ENCODE measurements around the gene GYS2. TPM values are rescaled to one million over a fixed set of nuclear protein-coding genes. Genes with fewer than 3 reads are reported as not detected.

GYS2 gene
- total RNA-seq, 4 donors from 2014 or later: not detected

GRCh38 chr12:21577516-21577915, 27.1 kb downstream of the GYS2 start:
- H3K27me3 ChIP-seq: no peaks in the 10 kb centered on the region
- TF ChIP-seq CTCF (IDR thresholded peaks at IDR 0.05) (no peak), POLR2A (IDR thresholded peaks at IDR 0.05) (no peak)
- H3K27ac ChIP-seq: no peak overlapping the region
- intact Hi-C loops (cut with DNase I; ENCODE audit: low total_unique reads): no loop called here
- no peaks in the 10 kb centered on the region for H3K9me3 ChIP-seq
- no peak overlapping the region for H3K4me3 ChIP-seq
- no peaks in the 10 kb centered on the region for H3K4me1 ChIP-seq
- no peaks in the 10 kb centered on the region for H3K36me3 ChIP-seq
- DNase-seq: no peak

GRCh38 chr12:21576431-21576830, 28.2 kb downstream of the GYS2 start:
- H3K4me1 ChIP-seq: no peaks in the 10 kb centered on the region
- no peaks in the 10 kb centered on the region for H3K9me3 ChIP-seq
- no peak overlapping the region for H3K27ac ChIP-seq
- TF ChIP-seq POLR2A (IDR thresholded peaks at IDR 0.05) (no peak), CTCF (IDR thresholded peaks at IDR 0.05) (no peak)
- no peak for DNase-seq
- no peaks in the 10 kb centered on the region for H3K36me3 ChIP-seq
- intact Hi-C loops (cut with DNase I; ENCODE audit: low total_unique reads): no loop called here
- H3K27me3 ChIP-seq: no peaks in the 10 kb centered on the region
- no peak overlapping the region for H3K4me3 ChIP-seq

- Histone ChIP-seq H3K27ac (no peak overlapping the region), H3K27me3 (no peaks in the 10 kb centered on the region), H3K4me1 (no peaks in the 10 kb centered on the region), H3K9me3 (no peaks in the 10 kb centered on the region), H3K36me3 (no peaks in the 10 kb centered on the region), H3K4me3 (no peak overlapping the region)
- DNase-seq: no peak
- intact Hi-C loops (cut with DNase I; ENCODE audit: low total_unique reads): no loop called here
- TF ChIP-seq POLR2A (IDR thresholded peaks at IDR 0.05): no peak
- no peak for TF ChIP-seq CTCF (IDR thresholded peaks at IDR 0.05)
Observed at GRCh38 chr12:21573733-21574358, 30.8 kb downstream of the GYS2 start.

GRCh38 chr12:21571046-21571445, 33.6 kb downstream of the GYS2 start:
- intact Hi-C loops (cut with DNase I; ENCODE audit: low total_unique reads): no loop called here
- Histone ChIP-seq H3K4me1 (no peaks in the 10 kb centered on the region), H3K36me3 (no peaks in the 10 kb centered on the region), H3K4me3 (no peak overlapping the region), H3K27ac (no peak overlapping the region), H3K27me3 (no peaks in the 10 kb centered on the region), H3K9me3 (no peaks in the 10 kb centered on the region)
- no peak for DNase-seq
- no peak for TF ChIP-seq CTCF (IDR thresholded peaks at IDR 0.05)
- TF ChIP-seq POLR2A (IDR thresholded peaks at IDR 0.05): no peak

GRCh38 chr12:21568115-21568514, 36.5 kb downstream of the GYS2 start:
- intact Hi-C loops (cut with DNase I; ENCODE audit: low total_unique reads): no loop called here
- no peaks in the 10 kb centered on the region for H3K4me1 ChIP-seq

More at GRCh38 chr12:21568115-21568514, 36.5 kb downstream of the GYS2 start:
- DNase-seq: no peak
- Histone ChIP-seq H3K4me3 (no peak overlapping the region), H3K36me3 (no peaks in the 10 kb centered on the region), H3K9me3 (no peaks in the 10 kb centered on the region), H3K27me3 (no peaks in the 10 kb centered on the region), H3K27ac (no peak overlapping the region)
- TF ChIP-seq POLR2A (IDR thresholded peaks at IDR 0.05) (no peak), CTCF (IDR thresholded peaks at IDR 0.05) (no peak)

Data from uterus (tissue), 4 donors.